Epithelial cell of proximal tubule (primary cell): ENCODE measurements around the gene COPB1. TPM values are rescaled to one million over a fixed set of nuclear protein-coding genes. Genes with fewer than 3 reads are reported as not detected.

Experiments used
- DNase-seq: peaks from one replicate; pipeline ENCODE4 v3.0.0-alpha.2; 2011; ENCODE audit warnings: low read depth
- H3K4me3 ChIP-seq: 2 replicates; pipeline ENCODE4 v1.5.1; 2011; ENCODE audit warnings: low read depth, mild to moderate bottlenecking, low read length
- total RNA-seq: library from RNA; depleted of rRNA; stranded (reverse); fragments of >200 nt; gene quantifications from 2 replicates; pipeline ENCODE4 v1.2.3, GENCODE V29; 2015
- TF ChIP-seq, protein P1 (sequence below): conservative IDR thresholded peaks from 2 replicates; pipeline ENCODE4 v1.5.1; 2012; ENCODE audit warnings: low read depth, mild to moderate bottlenecking, low read length

Gene COPB1
- total RNA-seq, 1 donor from 2014 or later, result 129 TPM

DNA sequence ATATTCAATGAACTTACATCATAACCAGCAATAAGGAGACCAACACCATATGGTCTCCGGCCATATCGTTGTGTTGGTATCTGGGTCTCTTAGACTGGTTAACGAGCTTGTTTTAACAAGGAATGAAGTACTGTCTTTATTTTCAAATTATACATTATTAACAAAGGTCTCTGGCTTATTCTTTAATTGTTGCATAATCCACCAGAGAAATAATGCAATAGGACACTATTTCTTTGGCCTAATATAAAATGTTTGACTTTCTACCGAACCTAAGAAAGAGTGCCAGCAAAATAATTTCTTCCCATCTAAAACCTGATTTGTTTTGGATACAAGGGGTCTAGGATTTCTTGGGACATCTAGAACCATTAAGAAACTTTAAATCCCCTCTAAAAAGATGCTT is 14.2 kb upstream of the COPB1 start:
- TF ChIP-seq, protein P1, sequence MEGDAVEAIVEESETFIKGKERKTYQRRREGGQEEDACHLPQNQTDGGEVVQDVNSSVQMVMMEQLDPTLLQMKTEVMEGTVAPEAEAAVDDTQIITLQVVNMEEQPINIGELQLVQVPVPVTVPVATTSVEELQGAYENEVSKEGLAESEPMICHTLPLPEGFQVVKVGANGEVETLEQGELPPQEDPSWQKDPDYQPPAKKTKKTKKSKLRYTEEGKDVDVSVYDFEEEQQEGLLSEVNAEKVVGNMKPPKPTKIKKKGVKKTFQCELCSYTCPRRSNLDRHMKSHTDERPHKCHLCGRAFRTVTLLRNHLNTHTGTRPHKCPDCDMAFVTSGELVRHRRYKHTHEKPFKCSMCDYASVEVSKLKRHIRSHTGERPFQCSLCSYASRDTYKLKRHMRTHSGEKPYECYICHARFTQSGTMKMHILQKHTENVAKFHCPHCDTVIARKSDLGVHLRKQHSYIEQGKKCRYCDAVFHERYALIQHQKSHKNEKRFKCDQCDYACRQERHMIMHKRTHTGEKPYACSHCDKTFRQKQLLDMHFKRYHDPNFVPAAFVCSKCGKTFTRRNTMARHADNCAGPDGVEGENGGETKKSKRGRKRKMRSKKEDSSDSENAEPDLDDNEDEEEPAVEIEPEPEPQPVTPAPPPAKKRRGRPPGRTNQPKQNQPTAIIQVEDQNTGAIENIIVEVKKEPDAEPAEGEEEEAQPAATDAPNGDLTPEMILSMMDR, result no peak
- DNase-seq, result no peak
- H3K4me3 ChIP-seq, result no peak overlapping the region

DNA sequence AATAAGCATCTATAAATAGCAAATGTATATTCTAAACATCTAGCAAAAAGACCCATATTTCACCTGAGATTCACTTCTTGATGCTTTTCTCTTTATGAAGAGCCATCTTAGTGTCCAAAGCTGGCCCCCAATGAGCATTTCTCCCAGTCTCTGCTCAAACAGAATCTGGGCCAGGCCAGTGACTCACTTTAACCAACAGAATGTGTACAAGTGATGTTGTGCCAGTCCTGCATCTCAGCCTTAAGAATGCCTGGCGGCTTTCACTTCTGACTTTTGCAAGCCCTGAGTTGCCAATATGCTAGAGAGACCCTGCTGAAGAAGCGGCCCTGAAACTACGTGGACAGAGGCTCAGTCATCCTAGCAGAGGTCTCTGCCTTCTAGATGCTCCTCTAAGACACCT is 6.9 kb upstream of the COPB1 start:
- DNase-seq, result no peak
- TF ChIP-seq, protein P1, result no peak
- no peak overlapping the region for H3K4me3 ChIP-seq

DNA sequence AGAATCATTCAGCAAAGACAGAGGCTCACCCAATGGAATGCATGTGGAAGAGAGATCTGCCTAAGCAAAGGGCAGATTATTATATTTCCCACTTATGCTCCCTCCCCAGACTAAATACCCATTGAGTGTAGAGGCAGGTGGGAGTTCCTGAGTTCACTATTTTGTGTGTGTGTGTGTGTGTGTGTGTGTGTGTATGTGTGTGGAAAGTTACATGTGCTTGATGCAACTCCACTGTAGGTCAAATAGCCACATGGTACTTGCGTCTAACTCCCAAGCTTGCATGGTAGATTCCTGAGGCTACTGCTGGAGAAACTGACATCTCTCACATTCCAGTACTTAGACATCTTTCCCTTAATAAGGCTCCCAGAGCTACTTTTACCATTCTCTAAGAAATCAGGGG is 3.4 kb upstream of the COPB1 start:
- TF ChIP-seq, protein P1, result no peak
- no peak overlapping the region for H3K4me3 ChIP-seq
- DNase-seq, result no peak

DNA sequence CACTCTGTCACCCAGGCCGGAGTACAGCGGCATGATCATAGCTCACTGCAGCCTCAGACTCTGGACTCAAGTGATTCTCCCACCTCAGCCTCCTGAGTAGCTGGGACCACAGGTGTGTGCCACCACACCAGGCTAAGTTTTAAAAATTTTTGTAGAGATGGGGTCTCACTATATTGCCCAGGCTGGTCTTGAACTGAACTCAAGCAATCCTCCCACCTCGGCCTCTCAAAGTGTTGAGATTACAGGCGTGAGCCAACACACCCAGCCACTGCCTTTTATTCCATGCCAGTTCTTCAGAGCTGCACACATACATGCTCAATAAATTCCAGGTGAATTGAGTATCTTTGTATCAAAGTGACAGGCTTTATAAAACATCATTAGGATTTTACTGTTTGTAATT is 2.4 kb upstream of the COPB1 start:
- no peak for DNase-seq
- TF ChIP-seq, protein P1, result no peak
- no peak overlapping the region for H3K4me3 ChIP-seq

DNA sequence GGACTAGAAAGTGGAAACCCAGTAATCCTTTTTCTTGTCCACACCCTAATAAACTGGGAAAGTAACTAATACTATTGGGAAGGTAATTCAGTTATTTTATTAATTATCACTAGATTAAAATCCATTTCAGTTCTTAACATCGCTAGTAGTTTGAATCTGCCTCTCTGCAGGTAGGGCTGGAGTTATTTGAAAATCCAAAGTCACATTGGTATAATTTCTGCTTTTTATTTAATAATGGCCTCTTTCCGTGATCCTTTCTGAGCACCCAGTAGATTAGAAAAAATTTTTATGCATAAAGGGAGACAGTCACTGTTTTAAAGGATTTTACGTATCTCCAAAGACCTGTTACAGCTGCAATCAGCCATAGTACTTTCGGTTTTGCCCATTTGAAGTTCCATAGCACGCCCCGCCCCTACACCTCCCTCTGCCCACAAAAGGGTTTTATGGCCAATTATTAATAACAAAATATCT is 605 bp upstream of the COPB1 start:
- TF ChIP-seq, protein P1, result no peak
- DNase-seq, result no peak
- H3K4me3 ChIP-seq, result peak overlapping the region; percentile 89

DNA sequence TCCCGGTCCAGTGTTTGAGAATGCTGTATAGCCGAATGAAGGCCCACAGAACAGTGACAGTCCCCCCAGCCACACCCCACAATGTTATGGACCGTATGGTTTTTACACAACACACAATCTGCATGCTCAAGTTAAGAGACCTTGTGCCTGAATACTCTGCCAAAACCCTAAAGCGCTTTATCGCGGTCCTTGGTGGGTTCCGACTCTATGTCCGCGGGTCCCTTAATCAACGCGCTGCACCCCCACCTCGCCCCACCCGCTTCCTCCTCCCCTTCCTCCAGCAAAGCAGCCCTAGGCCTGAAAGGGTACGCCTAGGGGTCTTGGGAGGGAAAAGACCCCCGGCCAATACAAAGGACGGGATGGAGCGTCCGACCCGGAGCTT is 442 bp downstream of the COPB1 start:
- DNase-seq, result no peak
- H3K4me3 ChIP-seq, result peak overlapping the region; percentile 89
- TF ChIP-seq, protein P1, result no peak

DNA sequence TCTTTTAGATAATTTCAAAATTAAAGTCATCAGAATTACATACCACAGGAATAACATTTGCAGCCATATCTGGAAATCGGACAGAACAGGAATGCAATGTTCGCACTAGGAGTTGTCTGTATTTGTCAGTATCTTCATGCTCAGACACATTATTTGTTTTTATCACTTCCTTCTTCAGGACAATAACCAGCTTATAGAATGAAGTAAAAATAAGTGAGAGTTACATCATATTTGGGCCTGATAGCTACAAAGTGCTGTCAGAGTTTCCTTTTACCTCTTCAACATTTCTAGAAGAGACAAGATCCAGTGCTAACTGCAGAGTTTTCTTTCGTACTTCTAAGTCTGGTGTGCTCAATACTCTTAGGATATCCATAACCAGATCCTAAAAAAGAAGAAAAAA is 18.9 kb downstream of the COPB1 start:
- DNase-seq, result no peak
- H3K4me3 ChIP-seq, result no peak overlapping the region
- TF ChIP-seq, protein P1, result no peak
